HCT116 (cell line): ENCODE data around the gene MMEL1. TPM values are rescaled to one million over a fixed set of nuclear protein-coding genes. Genes with fewer than 3 reads are reported as not detected.

Experiments used
- ATAC-seq: fragments of 200-7000 bp; cut with Tn5 transposase; 2 replicates; pipeline ENCODE4 v1.9.1; 2020; ENCODE audit warnings: mild to moderate bottlenecking, moderate library complexity
- BruUV-seq: library from RNA; stranded (reverse); fragments of 400-500 nt; replicated peaks from 2 replicates; lab custom pipeline; 2021; lab: Mats Ljungman, UMichigan
- CTCF ChIA-PET: fragments of 300-600 bp; sonication (Branson Sonifier 250); formaldehyde crosslinking; loops from one replicate; lab custom pipeline; 2021; ENCODE audit warnings: antibody characterized with exemption; lab: Charles Lee
- POLR2A ChIA-PET: fragments of 300-600, 350-600 bp; sonication (Branson Sonifier 250); formaldehyde crosslinking; loops from one replicate; lab custom pipeline; 2021; ENCODE audit warnings: antibody characterized with exemption; lab: Charles Lee
- RAD21 ChIA-PET, 2 experiments: fragments of 300-600 bp; sonication (Branson Sonifier 250); formaldehyde crosslinking; loops; one replicate each; lab custom pipeline; 2023; ENCODE audit warnings: low total read pairs in 2 of 2; ENCODE audit not compliant: uncharacterized antibody in 2 of 2, unreplicated experiment in 2 of 2, low non-redundant PET in 1 of 2; lab: Charles Lee
- DNase-seq: peaks from one replicate; pipeline ENCODE4 v3.0.0-alpha.2; 2010; ENCODE audit warnings: low read depth, low spot score
- H2AFZ ChIP-seq: fragments of 200-600 bp; shearing (Covaris generic), sonication (generic); 2 replicates; pipeline ENCODE4 v1.6.1; 2017; ENCODE audit warnings: low read depth, mixed run types, mixed read lengths, antibody characterized with exemption, low read length; ENCODE audit not compliant: poor library complexity, severe bottlenecking
- H3K27ac ChIP-seq: 2 replicates; pipeline ENCODE4 v1.5.1; 2012; ENCODE audit warnings: low read depth, low read length
- H3K27me3 ChIP-seq: fragments of 200-600 bp; sonication (generic); 2 replicates; pipeline ENCODE4 v1.6.1; 2016; ENCODE audit warnings: mixed run types, low read length, mixed read lengths; ENCODE audit not compliant: insufficient read depth
- H3K36me3 ChIP-seq, 2 experiments: fragments of 200-500 bp in 1 of 2; fragments of 200-600 bp in 1 of 2; sonication (Bioruptor generic) in 1 of 2; sonication (generic) in 1 of 2; 2 replicates each; pipeline versions ENCODE4 v1.5.1 to v1.6.1; 2014 to 2016; ENCODE audit warnings: low read length in 2 of 2, inconsistent platforms in 1 of 2, mixed read lengths in 1 of 2, mixed run types in 1 of 2; ENCODE audit not compliant: insufficient read depth in 2 of 2, control insufficient read depth in 1 of 2
- H3K4me1 ChIP-seq, 2 experiments: fragments of 200-600 bp in 1 of 2; sonication (generic) in 1 of 2; 2 replicates each; pipeline versions ENCODE4 v1.5.1 to v1.6.1; 2012 to 2017; ENCODE audit warnings: low read length in 2 of 2, inconsistent platforms in 1 of 2, mild to moderate bottlenecking in 1 of 2, mixed read lengths in 1 of 2, mixed run types in 1 of 2, moderate library complexity in 1 of 2; ENCODE audit not compliant: insufficient read depth in 2 of 2, control insufficient read depth in 1 of 2
- H3K4me2 ChIP-seq: fragments of 200-600 bp; sonication (generic); 2 replicates; pipeline ENCODE4 v1.6.1; 2017; ENCODE audit warnings: mixed run types, low read length, mixed read lengths
- H3K4me3 ChIP-seq, 2 experiments: fragments of 200-600 bp in 1 of 2; sonication (generic) in 1 of 2; replicated peaks in 1 of 2; 2 replicates each; pipeline ENCODE4 v1.5.1; 2011 to 2016; ENCODE audit warnings: low read length in 2 of 2, control low read depth in 1 of 2, low read depth in 1 of 2, mild to moderate bottlenecking in 1 of 2, mixed read lengths in 1 of 2, mixed run types in 1 of 2
- H3K79me2 ChIP-seq: fragments of 200-600 bp; sonication (generic); 2 replicates; pipeline ENCODE4 v1.6.1; 2017; ENCODE audit warnings: mild to moderate bottlenecking, mixed run types, low read length, moderate library complexity, mixed read lengths; ENCODE audit not compliant: insufficient read depth
- H3K9ac ChIP-seq: fragments of 200-600 bp; sonication (generic); 2 replicates; pipeline ENCODE4 v1.6.1; 2016; ENCODE audit warnings: low read length, mixed read lengths
- H3K9me2 ChIP-seq: fragments of 200-600 bp; sonication (generic), shearing (Covaris generic); 2 replicates; pipeline ENCODE4 v1.6.1; 2017; ENCODE audit warnings: mixed run types, mild to moderate bottlenecking, moderate library complexity; ENCODE audit not compliant: insufficient read depth
- H3K9me3 ChIP-seq, 2 experiments: fragments of 200-500 bp in 1 of 2; fragments of 200-600 bp in 1 of 2; sonication (Bioruptor generic) in 1 of 2; sonication (generic) in 1 of 2; 2 replicates each; pipeline ENCODE4 v1.6.1; 2014 to 2017; ENCODE audit warnings: low read length in 2 of 2, mixed read lengths in 2 of 2, inconsistent platforms in 1 of 2, low read depth in 1 of 2, mild to moderate bottlenecking in 1 of 2, mixed run types in 1 of 2, moderate library complexity in 1 of 2; ENCODE audit not compliant: control insufficient read depth in 1 of 2, insufficient read depth in 1 of 2
- H4K20me1 ChIP-seq: fragments of 200-600 bp; sonication (generic), shearing (Covaris generic); 2 replicates; pipeline ENCODE4 v1.6.1; 2017; ENCODE audit warnings: mixed run types, mild to moderate bottlenecking, moderate library complexity; ENCODE audit not compliant: insufficient read depth
- ATF3 ChIP-seq: IDR thresholded peaks from 2 replicates; pipeline ENCODE4 v1.6.1; 2012
- CBX3 ChIP-seq: IDR thresholded peaks from 2 replicates; pipeline ENCODE4 v1.6.1; 2012; ENCODE audit warnings: low read depth
- ELF1 ChIP-seq: IDR thresholded peaks from 2 replicates; pipeline ENCODE4 v1.6.1; 2012; ENCODE audit warnings: low read depth, borderline replicate concordance
- EZH2 ChIP-seq: fragments of 200-600 bp; sonication (generic); IDR thresholded peaks from 2 replicates; pipeline ENCODE4 v1.6.1; 2017; ENCODE audit warnings: antibody characterized with exemption, mixed run types
- EZH2phosphoT487 ChIP-seq: fragments of 200-600 bp; IDR thresholded peaks from 2 replicates; pipeline ENCODE4 v1.6.1; 2018; ENCODE audit warnings: antibody characterized with exemption, borderline replicate concordance
- MAX ChIP-seq: IDR thresholded peaks from 2 replicates; pipeline ENCODE4 v1.6.1; 2012
- POLR2AphosphoS5 ChIP-seq: IDR thresholded peaks from 2 replicates; pipeline ENCODE4 v1.6.1; 2011; ENCODE audit warnings: mild to moderate bottlenecking, low read depth, low read length, moderate library complexity
- RAD21 ChIP-seq: IDR thresholded peaks from 2 replicates; pipeline ENCODE4 v1.6.1; 2012; ENCODE audit warnings: low read depth, mild to moderate bottlenecking
- REST ChIP-seq: IDR thresholded peaks from 2 replicates; pipeline ENCODE4 v1.6.1; 2012; ENCODE audit warnings: low read depth
- SIN3A ChIP-seq: IDR thresholded peaks from 2 replicates; pipeline ENCODE4 v1.6.1; 2012; ENCODE audit warnings: low read depth
- TCF7L2 ChIP-seq: IDR thresholded peaks from 2 replicates; pipeline ENCODE4 v1.7.0; 2011; ENCODE audit warnings: borderline replicate concordance, inconsistent platforms; ENCODE audit not compliant: insufficient read depth, insufficient read length; ENCODE audit errors: extremely low read depth
- ZBTB33 ChIP-seq: IDR thresholded peaks from 2 replicates; pipeline ENCODE4 v1.6.1; 2011; ENCODE audit warnings: mild to moderate bottlenecking, low read length, moderate library complexity; ENCODE audit not compliant: insufficient replicate concordance; ENCODE audit errors: extremely low read depth
- intact Hi-C: fragments of 100-400 bp; cut with micrococcal nuclease; formaldehyde crosslinking; loops from 2 replicates; pipeline ENCODE4 v1.10.0; 2022
- total RNA-seq: library from RNA; stranded (reverse); gene quantifications from one replicate; pipeline ENCODE4 v1.2.1, GENCODE V29; 2021; ENCODE audit not compliant: unreplicated experiment

Gene MMEL1
- total RNA-seq, 1 experiment from 2014 or later, result 2.7 TPM

- H3K27ac ChIP-seq, result peak overlapping the region; percentile 92
- H3K27me3 ChIP-seq, result no peaks in the 10 kb centered on the region
- ChIA-PET CTCF (no interaction called here), RAD21 (no interaction called here), POLR2A (no interaction called here)
- no peaks in the 10 kb centered on the region for H3K9me2 ChIP-seq
- BruUV-seq, result no TSS peak
- peak overlapping the region; percentile 82 to 92 for H3K4me3 ChIP-seq
- H3K9ac ChIP-seq, result peak overlapping the region; percentile 92
- DNase-seq (no peak), ATAC-seq (peak; percentile 13; the same call in 1 of the 2 replicates)
- no peak overlapping the region for H2AFZ ChIP-seq
- H3K36me3 ChIP-seq, result no peaks in the 10 kb centered on the region
- no peak for TF ChIP-seq TCF7L2
- TF ChIP-seq EZH2phosphoT487, result no peak
- TF ChIP-seq CBX3, result no peak
- H3K4me2 ChIP-seq, result peak overlapping the region; percentile 99
- peaks cover 6 to 28% of the 10 kb centered on the region in 2 experiments; a peak in 3 of 4 replicates for H3K4me1 ChIP-seq
- peaks cover 13% of the 10 kb centered on the region; the same call in 1 of the 2 replicates for H3K79me2 ChIP-seq
- intact Hi-C loops, result loop anchor here (2.0 to 5.0 kb wide), 3 partner anchors 55 to 229 kb away; partner anchors contain the start of genes PEX10 and PRXL2B
- H4K20me1 ChIP-seq, result no peaks in the 10 kb centered on the region
- H3K9me3 ChIP-seq, result peaks cover 0 to 4% of the 10 kb centered on the region in 2 experiments; a peak in 2 of 4 replicates
Measured at GRCh38 chr1:2641381-2642130, 8.7 kb upstream of the MMEL1 start.

GRCh38 chr1:2640626-2641025, 7.8 kb upstream of the MMEL1 start:
- no peak overlapping the region for H3K4me2 ChIP-seq
- H3K36me3 ChIP-seq, result no peaks in the 10 kb centered on the region
- ChIA-PET CTCF (no interaction called here), POLR2A (no interaction called here), RAD21 (no interaction called here)
- no peaks in the 10 kb centered on the region for H3K27me3 ChIP-seq
- H3K4me3 ChIP-seq, result no peak overlapping the region
- ATAC-seq (no peak), DNase-seq (no peak)
- H3K9me2 ChIP-seq, result no peaks in the 10 kb centered on the region
- H3K4me1 ChIP-seq, result peaks cover 6 to 28% of the 10 kb centered on the region in 2 experiments; a peak in 3 of 4 replicates
- peaks cover 13% of the 10 kb centered on the region; the same call in 1 of the 2 replicates for H3K79me2 ChIP-seq
- no peaks in the 10 kb centered on the region for H4K20me1 ChIP-seq
- no peak overlapping the region for H3K27ac ChIP-seq
- no peak overlapping the region for H2AFZ ChIP-seq
- BruUV-seq, result no TSS peak
- intact Hi-C loops, result loop anchor here (5.0 kb wide), 1 partner anchor 228 kb away; the partner anchor contains the start of gene PEX10
- H3K9me3 ChIP-seq, result peaks cover 0 to 6% of the 10 kb centered on the region in 2 experiments; a peak in 2 of 4 replicates
- no peak overlapping the region for H3K9ac ChIP-seq
- TF ChIP-seq POLR2AphosphoS5 (no peak; the same call in 1 of the 2 replicates), SIN3A (no peak), ATF3 (no peak), ZBTB33 (no peak), MAX (no peak), ELF1 (no peak), EZH2 (no peak), CBX3 (no peak), RAD21 (no peak), REST (no peak)
